Neural cell (in vitro differentiated cells): ENCODE measurements around the gene MSANTD4. TPM values are rescaled to one million over a fixed set of nuclear protein-coding genes. Genes with fewer than 3 reads are reported as not detected.
A peak's percentile ranks its signal among the peaks of the same experiment; 100 is the strongest.

Experiments used
- H2AFZ ChIP-seq: fragments of 200-600, 300-800 bp; sonication (generic), shearing (Covaris generic); 2 replicates; pipeline ENCODE4 v1.6.0; 2014; ENCODE audit warnings: low read depth, mild to moderate bottlenecking, antibody characterized with exemption, low read length, moderate library complexity
- H3F3A ChIP-seq: fragments of 200-600 bp; shearing (Covaris generic); 2 replicates; pipeline ENCODE4 v1.6.1; 2016; ENCODE audit warnings: mild to moderate bottlenecking, moderate library complexity, mixed read lengths, antibody characterized with exemption, low read length; ENCODE audit not compliant: insufficient read depth, poor library complexity, severe bottlenecking
- H3K27ac ChIP-seq: fragments of 200-600, 300-800 bp; sonication (generic), shearing (Covaris generic); 2 replicates; pipeline ENCODE4 v1.5.1; 2014; ENCODE audit warnings: mild to moderate bottlenecking, low read length, moderate library complexity
- H3K27me3 ChIP-seq: fragments of 300-800, 200-600 bp; sonication (generic), shearing (Covaris generic); 2 replicates; pipeline ENCODE4 v1.6.0; 2014; ENCODE audit warnings: mild to moderate bottlenecking, low read depth, low read length, moderate library complexity; ENCODE audit not compliant: insufficient read depth
- H3K36me3 ChIP-seq: fragments of 300-800, 200-600 bp; sonication (generic), shearing (Covaris generic); 2 replicates; pipeline ENCODE4 v1.5.1; 2014; ENCODE audit warnings: mild to moderate bottlenecking, antibody characterized with exemption, low read length, moderate library complexity; ENCODE audit not compliant: insufficient read depth
- H3K4me2 ChIP-seq: fragments of 300-800, 200-600 bp; sonication (generic), shearing (Covaris generic); 2 replicates; pipeline ENCODE4 v1.6.0; 2014; ENCODE audit warnings: mild to moderate bottlenecking, low read length
- H3K4me3 ChIP-seq: fragments of 300-800, 200-600 bp; sonication (generic), shearing (Covaris generic); 2 replicates; pipeline ENCODE4 v1.5.1; 2014; ENCODE audit warnings: mild to moderate bottlenecking, low read length, moderate library complexity
- H3K79me2 ChIP-seq: fragments of 200-600 bp; shearing (Covaris generic); replicated peaks from 2 replicates; pipeline ENCODE4 v1.6.0; 2014; ENCODE audit warnings: mild to moderate bottlenecking, low read length, moderate library complexity; ENCODE audit not compliant: insufficient read depth
- H3K9ac ChIP-seq: fragments of 300-800, 200-600 bp; sonication (generic), shearing (Covaris generic); 2 replicates; pipeline ENCODE4 v1.6.1; 2016; ENCODE audit warnings: mild to moderate bottlenecking, low read length, mixed read lengths
- H3K9me2 ChIP-seq: fragments of 200-600 bp; shearing (Covaris generic); 2 replicates; pipeline ENCODE4 v1.6.1; 2016; ENCODE audit warnings: mild to moderate bottlenecking, low read length, mixed read lengths; ENCODE audit not compliant: insufficient read depth
- H3K9me3 ChIP-seq: fragments of 200-600, 300-800 bp; sonication (generic), shearing (Covaris generic); 2 replicates; pipeline ENCODE4 v1.6.1; 2016; ENCODE audit warnings: mild to moderate bottlenecking, mixed run types, low read length, moderate library complexity, mixed read lengths
- H4K20me1 ChIP-seq: fragments of 200-600 bp; shearing (Covaris generic); 2 replicates; pipeline ENCODE4 v1.6.1; 2016; ENCODE audit warnings: mild to moderate bottlenecking, mixed run types; ENCODE audit not compliant: insufficient read depth
- CTCF ChIP-seq: fragments of 450-650 bp; IDR thresholded peaks from 2 replicates; pipeline ENCODE4 v1.5.1; 2014; ENCODE audit warnings: antibody characterized with exemption, mild to moderate bottlenecking, moderate library complexity; ENCODE audit not compliant: poor library complexity, severe bottlenecking
- EP300 ChIP-seq: fragments of 450-650 bp; conservative IDR thresholded peaks from 2 replicates; pipeline ENCODE4 v1.6.1; 2014; ENCODE audit warnings: antibody characterized with exemption, mild to moderate bottlenecking, moderate library complexity; ENCODE audit not compliant: poor library complexity, severe bottlenecking
- EZH2 ChIP-seq: fragments of 200-600, 300-800 bp; shearing (Covaris generic), sonication (generic); IDR thresholded peaks from 2 replicates; pipeline ENCODE4 v1.6.1; 2014; ENCODE audit warnings: antibody characterized with exemption, low read length, borderline replicate concordance, mild to moderate bottlenecking; ENCODE audit not compliant: insufficient read depth, poor library complexity, severe bottlenecking
- MXI1 ChIP-seq: fragments of 450-650 bp; conservative IDR thresholded peaks from 2 replicates; pipeline ENCODE4 v1.6.1; 2014; ENCODE audit warnings: antibody characterized with exemption, mild to moderate bottlenecking; ENCODE audit not compliant: poor library complexity, severe bottlenecking
- POLR2AphosphoS5 ChIP-seq: IDR thresholded peaks from 2 replicates; pipeline ENCODE4 v1.6.1; 2012
- RAD21 ChIP-seq: fragments of 450-650 bp; conservative IDR thresholded peaks from 2 replicates; pipeline ENCODE4 v1.6.1; 2014; ENCODE audit warnings: antibody characterized with exemption, mild to moderate bottlenecking, moderate library complexity
- REST ChIP-seq: IDR thresholded peaks from 2 replicates; pipeline ENCODE4 v1.6.1; 2012; ENCODE audit warnings: borderline replicate concordance
- SMC3 ChIP-seq: fragments of 450-650 bp; conservative IDR thresholded peaks from 2 replicates; pipeline ENCODE4 v1.6.1; 2014; ENCODE audit warnings: antibody characterized with exemption, mild to moderate bottlenecking, moderate library complexity; ENCODE audit not compliant: poor library complexity
- TAF1 ChIP-seq: IDR thresholded peaks from 2 replicates; pipeline ENCODE4 v1.6.1; 2012; ENCODE audit warnings: low read depth
- polyA plus RNA-seq: library from polyadenylated mRNA; depleted of rRNA; stranded (reverse); fragments of >200 nt; gene quantifications from 2 replicates; pipeline ENCODE4 v1.2.3, GENCODE V29; 2014

MSANTD4 gene
- polyA plus RNA-seq, 1 donor from 2014 or later = 48.4 TPM

- H3F3A ChIP-seq = no peaks in the 10 kb centered on the region
- H3K4me3 ChIP-seq = no peak overlapping the region
- TF ChIP-seq TAF1 (no peak), EP300 (peak; percentile 23)
- H3K9me3 ChIP-seq = no peaks in the 10 kb centered on the region
- no peak overlapping the region for H3K4me2 ChIP-seq
- no peaks in the 10 kb centered on the region for H3K9me2 ChIP-seq
- no peaks in the 10 kb centered on the region for H3K79me2 ChIP-seq
- H3K27me3 ChIP-seq = no peaks in the 10 kb centered on the region
- no peak overlapping the region for H3K27ac ChIP-seq
- H3K36me3 ChIP-seq = no peaks in the 10 kb centered on the region
- no peaks in the 10 kb centered on the region for H4K20me1 ChIP-seq
- H3K9ac ChIP-seq = no peak overlapping the region
- H2AFZ ChIP-seq = no peak overlapping the region
Measured at GRCh38 chr11:106030609-106031008, 8.6 kb upstream of the MSANTD4 start.

- Histone ChIP-seq H3K36me3 (no peaks in the 10 kb centered on the region), H3K27me3 (no peaks in the 10 kb centered on the region), H3K9ac (peak overlapping the region; percentile 63), H3K27ac (peak overlapping the region; percentile 68), H3K79me2 (peaks cover 40% of the 10 kb centered on the region), H4K20me1 (no peaks in the 10 kb centered on the region), H3K4me2 (no peak overlapping the region), H3K9me3 (no peaks in the 10 kb centered on the region), H3K9me2 (no peaks in the 10 kb centered on the region), H3K4me3 (peak overlapping the region; percentile 82), H3F3A (no peaks in the 10 kb centered on the region), H2AFZ (peak overlapping the region; percentile 61)
- TF ChIP-seq EZH2 = no peak
- no peak for TF ChIP-seq POLR2AphosphoS5
- TF ChIP-seq REST = no peak
- no peak for TF ChIP-seq SMC3
- TF ChIP-seq EP300 = no peak
- no peak for TF ChIP-seq RAD21
- no peak for TF ChIP-seq TAF1
- TF ChIP-seq MXI1 = no peak
- no peak for TF ChIP-seq CTCF
Measured at GRCh38 chr11:106022795-106023275, 795 bp upstream of the MSANTD4 start.
